GM12878 (cell line): Measurements from ENCODE around the gene MRPS18A. TPM values are rescaled to one million over a fixed set of nuclear protein-coding genes. Genes with fewer than 3 reads are reported as not detected.

Source experiments
- ASH2L ChIP-seq: fragments of 300-600, 200-600 bp; sonication (generic); IDR thresholded peaks from 2 replicates; pipeline ENCODE4 v1.6.1; 2017; ENCODE audit warnings: low read depth, mild to moderate bottlenecking, borderline replicate concordance
- CBX3 ChIP-seq: fragments of 200-600 bp; sonication (generic); IDR thresholded peaks from 2 replicates; pipeline ENCODE4 v1.6.1; 2016; ENCODE audit warnings: low read depth, borderline replicate concordance
- CBX5 ChIP-seq: sonication (generic); IDR thresholded peaks from 2 replicates; pipeline ENCODE4 v1.6.1; 2016; ENCODE audit warnings: low read depth, moderate library complexity, mild to moderate bottlenecking, inconsistent platforms
- EP300 ChIP-seq, 2 experiments: fragments of 150-350 bp in 1 of 2; IDR thresholded peaks; 2 replicates each; pipeline ENCODE4 v1.6.1; 2011 to 2012; ENCODE audit warnings: low read depth in 2 of 2, low read length in 2 of 2, borderline replicate concordance in 1 of 2, improper control_type of control experiment in 1 of 2, inconsistent platforms in 1 of 2; ENCODE audit not compliant: control insufficient read depth in 1 of 2
- HDGF ChIP-seq: fragments of 450-650 bp; IDR thresholded peaks from 2 replicates; pipeline ENCODE4 v1.6.1; 2016; ENCODE audit warnings: antibody characterized with exemption
- IKZF1 ChIP-seq: fragments of 450-650 bp; conservative IDR thresholded peaks from 2 replicates; pipeline ENCODE4 v1.6.1; 2017; ENCODE audit warnings: antibody characterized with exemption, mild to moderate bottlenecking
- IRF4 ChIP-seq: IDR thresholded peaks from 2 replicates; pipeline ENCODE4 v1.6.1; 2011; ENCODE audit warnings: low read depth, low read length
- KLF5 ChIP-seq: fragments of 450-650 bp; IDR thresholded peaks from 2 replicates; pipeline ENCODE4 v1.6.1; 2014; ENCODE audit warnings: mild to moderate bottlenecking; ENCODE audit not compliant: partially characterized antibody
- LARP7 ChIP-seq: fragments of 450-650 bp; IDR thresholded peaks from 2 replicates; pipeline ENCODE4 v1.6.1; 2017; ENCODE audit warnings: mild to moderate bottlenecking
- MEF2A ChIP-seq: IDR thresholded peaks from 2 replicates; pipeline ENCODE4 v1.6.1; 2011; ENCODE audit warnings: low read depth, mild to moderate bottlenecking, low read length, moderate library complexity; ENCODE audit not compliant: insufficient read depth
- MYB ChIP-seq: fragments of 150-350 bp; IDR thresholded peaks from 2 replicates; pipeline ENCODE4 v1.6.1; 2014; ENCODE audit warnings: mild to moderate bottlenecking, low read depth, low read length, borderline replicate concordance
- NR2F1 ChIP-seq: fragments of 450-650 bp; conservative IDR thresholded peaks from 2 replicates; pipeline ENCODE4 v1.6.1; 2017; ENCODE audit warnings: mild to moderate bottlenecking
- POLR2AphosphoS5 ChIP-seq: IDR thresholded peaks from 2 replicates; pipeline ENCODE4 v1.6.1; 2011; ENCODE audit warnings: mild to moderate bottlenecking, low read length, inconsistent platforms
- RAD51 ChIP-seq: fragments of 450-650 bp; IDR thresholded peaks from 2 replicates; pipeline ENCODE4 v1.6.1; 2016; ENCODE audit warnings: moderate library complexity, mild to moderate bottlenecking, inconsistent platforms
- SMAD1 ChIP-seq: fragments of 450-650 bp; IDR thresholded peaks from 2 replicates; pipeline ENCODE4 v1.6.1; 2018; ENCODE audit warnings: mild to moderate bottlenecking, low read depth; ENCODE audit not compliant: partially characterized antibody
- SUZ12 ChIP-seq: fragments of 200-600 bp; sonication (generic); IDR thresholded peaks from one replicate; pipeline ENCODE4 v1.6.1; 2018; ENCODE audit warnings: antibody characterized with exemption, mild to moderate bottlenecking; ENCODE audit not compliant: unreplicated experiment
- ZZZ3 ChIP-seq: IDR thresholded peaks from 2 replicates; pipeline ENCODE4 v1.6.1; 2011; ENCODE audit warnings: low read depth; ENCODE audit not compliant: control insufficient read depth, insufficient read length
- polyA plus RNA-seq, 11 experiments: library from polyadenylated mRNA; depleted of rRNA in 4 of 11; unstranded in 6 of 11; stranded (reverse) in 5 of 11; fragments of >200 nt; fragmentation: Nextera tagmentation in 4 of 11; fragmentation: Illumina TruSeq in 1 of 11; extraction: Ambion mirVana in 4 of 11; extraction: Trizol in 1 of 11; gene quantifications; 1 replicate in 1 of 11; 2 replicates in 10 of 11; pipeline versions ENCODE4 v1.2.1 to v1.2.3, GENCODE V29; 2011 to 2016; ENCODE audit warnings: inconsistent platforms in 2 of 11, missing spikeins in 2 of 11, low read depth in 1 of 11
- total RNA-seq, 4 experiments: library from RNA; depleted of rRNA in 3 of 4; stranded (reverse); fragments of >200 nt in 3 of 4; fragmentation: Illumina TruSeq in 1 of 4; extraction: Trizol in 1 of 4; gene quantifications; 2 replicates each; pipeline versions ENCODE4 v1.2.1 to v1.2.3, GENCODE V29; 2013 to 2021
- TF ChIP-seq, protein P1 (sequence below): fragments of 450-650 bp; IDR thresholded peaks from 2 replicates; pipeline ENCODE4 v1.6.1; 2017; ENCODE audit warnings: mild to moderate bottlenecking, low read depth, inconsistent platforms; ENCODE audit not compliant: poor library complexity, severe bottlenecking
- TF ChIP-seq, protein P2 (sequence below): fragments of 450-650 bp; IDR thresholded peaks from 2 replicates; pipeline ENCODE4 v1.6.1; 2018; ENCODE audit warnings: mild to moderate bottlenecking, low read depth, moderate library complexity; ENCODE audit not compliant: partially characterized antibody
- TF ChIP-seq, protein P3 (sequence below): IDR thresholded peaks from 2 replicates; pipeline ENCODE4 v1.6.1; 2012; ENCODE audit warnings: low read length, inconsistent platforms

MRPS18A gene
- total and polyA plus RNA-seq, 10 of the 15 experiments (the other 5 are each of a cell fraction or from before 2014, with no cell fraction given), result 66.3 to 158 (median 98.7) TPM

DNA sequence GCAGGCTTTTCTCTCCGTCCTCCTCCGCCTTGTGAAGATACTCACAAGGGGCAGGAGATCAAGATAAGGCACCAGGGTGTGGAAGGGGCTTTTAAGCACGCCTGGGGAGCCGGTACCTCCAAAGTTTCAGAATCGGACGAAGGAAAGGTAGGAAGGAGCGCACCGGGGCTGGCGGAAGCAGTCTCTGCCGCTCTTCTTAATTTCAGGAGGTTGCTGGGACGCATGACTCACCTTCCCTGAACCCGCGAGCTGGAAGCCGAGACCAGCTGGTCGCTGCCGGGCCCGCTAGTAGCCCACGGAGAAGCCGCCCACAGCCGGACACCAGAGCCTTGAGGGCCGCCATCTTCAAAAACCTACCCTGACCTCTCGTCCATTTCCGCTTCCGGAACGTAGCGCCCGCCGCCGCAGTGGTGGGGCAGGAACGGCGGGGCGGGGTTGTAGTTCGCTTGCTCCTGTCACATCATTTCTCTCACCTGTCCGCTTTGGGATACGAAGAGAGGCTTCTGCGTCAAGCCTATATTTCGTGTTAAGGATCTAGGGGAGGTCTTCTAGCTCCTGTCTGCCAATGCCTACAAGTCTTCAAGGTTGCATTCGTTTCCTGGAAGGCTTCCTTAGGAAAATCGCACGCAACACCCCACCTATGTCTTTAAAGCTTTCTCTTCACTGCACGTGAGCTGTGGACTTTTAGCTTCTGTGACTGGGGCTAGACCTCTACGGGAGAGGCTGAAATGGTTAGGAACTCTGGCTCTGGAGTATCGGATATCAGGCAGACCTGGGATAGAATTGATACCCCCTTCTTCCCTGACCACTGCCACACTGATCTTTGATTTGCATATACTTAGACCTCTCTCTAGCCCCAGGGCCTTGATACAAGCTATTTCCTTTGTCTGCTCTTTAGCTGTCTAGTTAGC lies at the start of gene MRPS18A (continued):
- TF ChIP-seq MYB, result no peak
- peak; percentile 81; the same call in 1 of the 2 replicates for TF ChIP-seq ASH2L
- TF ChIP-seq, protein P1, sequence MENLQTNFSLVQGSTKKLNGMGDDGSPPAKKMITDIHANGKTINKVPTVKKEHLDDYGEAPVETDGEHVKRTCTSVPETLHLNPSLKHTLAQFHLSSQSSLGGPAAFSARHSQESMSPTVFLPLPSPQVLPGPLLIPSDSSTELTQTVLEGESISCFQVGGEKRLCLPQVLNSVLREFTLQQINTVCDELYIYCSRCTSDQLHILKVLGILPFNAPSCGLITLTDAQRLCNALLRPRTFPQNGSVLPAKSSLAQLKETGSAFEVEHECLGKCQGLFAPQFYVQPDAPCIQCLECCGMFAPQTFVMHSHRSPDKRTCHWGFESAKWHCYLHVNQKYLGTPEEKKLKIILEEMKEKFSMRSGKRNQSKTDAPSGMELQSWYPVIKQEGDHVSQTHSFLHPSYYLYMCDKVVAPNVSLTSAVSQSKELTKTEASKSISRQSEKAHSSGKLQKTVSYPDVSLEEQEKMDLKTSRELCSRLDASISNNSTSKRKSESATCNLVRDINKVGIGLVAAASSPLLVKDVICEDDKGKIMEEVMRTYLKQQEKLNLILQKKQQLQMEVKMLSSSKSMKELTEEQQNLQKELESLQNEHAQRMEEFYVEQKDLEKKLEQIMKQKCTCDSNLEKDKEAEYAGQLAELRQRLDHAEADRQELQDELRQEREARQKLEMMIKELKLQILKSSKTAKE, result no peak
- TF ChIP-seq ZZZ3, result no peak
- TF ChIP-seq IKZF1, result peak; percentile 62
- no peak for TF ChIP-seq LARP7
- TF ChIP-seq EP300 (IDR thresholded peaks at IDR 0.05; ENCODE audit: borderline replicate concordance in 1 of 2, control insufficient read depth in 1 of 2, low read depth in 2 of 2, low read length in 2 of 2), result no peak
- TF ChIP-seq POLR2AphosphoS5, result peak; percentile 89
- no peak for TF ChIP-seq MEF2A
- TF ChIP-seq RAD51, result no peak
- no peak for TF ChIP-seq SUZ12
- TF ChIP-seq SMAD1, result no peak
- no peak for TF ChIP-seq CBX3
- TF ChIP-seq, protein P2, sequence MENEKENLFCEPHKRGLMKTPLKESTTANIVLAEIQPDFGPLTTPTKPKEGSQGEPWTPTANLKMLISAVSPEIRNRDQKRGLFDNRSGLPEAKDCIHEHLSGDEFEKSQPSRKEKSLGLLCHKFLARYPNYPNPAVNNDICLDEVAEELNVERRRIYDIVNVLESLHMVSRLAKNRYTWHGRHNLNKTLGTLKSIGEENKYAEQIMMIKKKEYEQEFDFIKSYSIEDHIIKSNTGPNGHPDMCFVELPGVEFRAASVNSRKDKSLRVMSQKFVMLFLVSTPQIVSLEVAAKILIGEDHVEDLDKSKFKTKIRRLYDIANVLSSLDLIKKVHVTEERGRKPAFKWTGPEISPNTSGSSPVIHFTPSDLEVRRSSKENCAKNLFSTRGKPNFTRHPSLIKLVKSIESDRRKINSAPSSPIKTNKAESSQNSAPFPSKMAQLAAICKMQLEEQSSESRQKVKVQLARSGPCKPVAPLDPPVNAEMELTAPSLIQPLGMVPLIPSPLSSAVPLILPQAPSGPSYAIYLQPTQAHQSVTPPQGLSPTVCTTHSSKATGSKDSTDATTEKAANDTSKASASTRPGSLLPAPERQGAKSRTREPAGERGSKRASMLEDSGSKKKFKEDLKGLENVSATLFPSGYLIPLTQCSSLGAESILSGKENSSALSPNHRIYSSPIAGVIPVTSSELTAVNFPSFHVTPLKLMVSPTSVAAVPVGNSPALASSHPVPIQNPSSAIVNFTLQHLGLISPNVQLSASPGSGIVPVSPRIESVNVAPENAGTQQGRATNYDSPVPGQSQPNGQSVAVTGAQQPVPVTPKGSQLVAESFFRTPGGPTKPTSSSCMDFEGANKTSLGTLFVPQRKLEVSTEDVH, result peak; percentile 57
- no peak for TF ChIP-seq KLF5
- no peak for TF ChIP-seq CBX5
- TF ChIP-seq IRF4, result no peak
- peak; percentile 49; the same call in 1 of the 2 replicates for TF ChIP-seq NR2F1
- TF ChIP-seq HDGF, result no peak
- TF ChIP-seq, protein P3, sequence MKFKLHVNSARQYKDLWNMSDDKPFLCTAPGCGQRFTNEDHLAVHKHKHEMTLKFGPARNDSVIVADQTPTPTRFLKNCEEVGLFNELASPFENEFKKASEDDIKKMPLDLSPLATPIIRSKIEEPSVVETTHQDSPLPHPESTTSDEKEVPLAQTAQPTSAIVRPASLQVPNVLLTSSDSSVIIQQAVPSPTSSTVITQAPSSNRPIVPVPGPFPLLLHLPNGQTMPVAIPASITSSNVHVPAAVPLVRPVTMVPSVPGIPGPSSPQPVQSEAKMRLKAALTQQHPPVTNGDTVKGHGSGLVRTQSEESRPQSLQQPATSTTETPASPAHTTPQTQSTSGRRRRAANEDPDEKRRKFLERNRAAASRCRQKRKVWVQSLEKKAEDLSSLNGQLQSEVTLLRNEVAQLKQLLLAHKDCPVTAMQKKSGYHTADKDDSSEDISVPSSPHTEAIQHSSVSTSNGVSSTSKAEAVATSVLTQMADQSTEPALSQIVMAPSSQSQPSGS, result no peak
